Liver (tissue), 9 donors: ENCODE data around the gene FOXO6. TPM values are rescaled to one million over a fixed set of nuclear protein-coding genes. Genes with fewer than 3 reads are reported as not detected.

Experiments used
- DNase-seq: peaks from one replicate; pipeline ENCODE4 v3.0.0-alpha.2; 2017; ENCODE audit warnings: low spot score
- H3K27ac ChIP-seq, 2 donors: one replicate each; pipeline ENCODE4 v1.7.0; 2013; ENCODE audit warnings: inconsistent platforms in 2 of 2, low read length in 2 of 2, control low read depth in 1 of 2, low read depth in 1 of 2, mild to moderate bottlenecking in 1 of 2
- H3K27me3 ChIP-seq, 4 donors: one replicate each; pipeline versions ENCODE4 v1.6.1 to v1.7.0; 2013; ENCODE audit warnings: low read length in 3 of 4, inconsistent platforms in 1 of 4, mild to moderate bottlenecking in 1 of 4, moderate library complexity in 1 of 4; ENCODE audit not compliant: control insufficient read depth in 4 of 4, insufficient read depth in 4 of 4
- H3K36me3 ChIP-seq, 4 donors: one replicate each; pipeline versions ENCODE4 v1.6.1 to v1.7.0; 2013; ENCODE audit warnings: low read length in 3 of 4, mild to moderate bottlenecking in 3 of 4, low read depth in 1 of 4, moderate library complexity in 1 of 4; ENCODE audit not compliant: control insufficient read depth in 4 of 4, insufficient read depth in 3 of 4
- H3K4me1 ChIP-seq, 4 donors: one replicate each; pipeline versions ENCODE4 v1.6.1 to v1.7.0; 2013; ENCODE audit warnings: low read length in 3 of 4, mild to moderate bottlenecking in 3 of 4, moderate library complexity in 1 of 4; ENCODE audit not compliant: control insufficient read depth in 4 of 4, insufficient read depth in 4 of 4
- H3K4me3 ChIP-seq, 3 donors: one replicate each; pipeline versions ENCODE4 v1.6.1 to v1.7.0; 2013; ENCODE audit warnings: low read length in 3 of 3, control low read depth in 1 of 3, low read depth in 1 of 3, mild to moderate bottlenecking in 1 of 3
- H3K9ac ChIP-seq, 2 donors: one replicate each; pipeline ENCODE4 v1.7.0; 2013; ENCODE audit warnings: low read length in 2 of 2, mild to moderate bottlenecking in 2 of 2, moderate library complexity in 2 of 2, control low read depth in 1 of 2, low read depth in 1 of 2
- H3K9me3 ChIP-seq, 4 donors: one replicate each; pipeline versions ENCODE4 v1.6.1 to v1.7.0; 2013; ENCODE audit warnings: low read length in 3 of 4; ENCODE audit not compliant: control insufficient read depth in 4 of 4
- ATF3 ChIP-seq: IDR thresholded peaks from 2 replicates; pipeline ENCODE4 v1.6.1; 2016; ENCODE audit warnings: antibody characterized with exemption
- FOXA1 ChIP-seq: IDR thresholded peaks from 2 replicates; pipeline ENCODE4 v1.6.1; 2016; ENCODE audit warnings: antibody characterized with exemption
- FOXA2 ChIP-seq: IDR thresholded peaks from 2 replicates; pipeline ENCODE4 v1.6.1; 2016; ENCODE audit warnings: antibody characterized with exemption
- GABPA ChIP-seq, 2 donors: IDR thresholded peaks in 1 of 2; conservative IDR thresholded peaks in 1 of 2; 2 replicates each; pipeline ENCODE4 v1.6.1; 2016; ENCODE audit warnings: antibody characterized with exemption in 2 of 2, mild to moderate bottlenecking in 1 of 2, moderate library complexity in 1 of 2
- HNF4G ChIP-seq: IDR thresholded peaks from 2 replicates; pipeline ENCODE4 v1.6.1; 2016; ENCODE audit warnings: antibody characterized with exemption
- MAX ChIP-seq: IDR thresholded peaks from 2 replicates; pipeline ENCODE4 v1.6.1; 2016; ENCODE audit warnings: antibody characterized with exemption
- NR2F2 ChIP-seq: IDR thresholded peaks from 2 replicates; pipeline ENCODE4 v1.6.1; 2016; ENCODE audit warnings: antibody characterized with exemption
- RAD21 ChIP-seq, 2 donors: IDR thresholded peaks; 2 replicates each; pipeline ENCODE4 v1.6.1; 2016; ENCODE audit warnings: antibody characterized with exemption in 2 of 2, mild to moderate bottlenecking in 2 of 2
- REST ChIP-seq: IDR thresholded peaks from 2 replicates; pipeline ENCODE4 v1.6.1; 2016; ENCODE audit warnings: antibody characterized with exemption, mild to moderate bottlenecking
- RXRA ChIP-seq, 2 donors: IDR thresholded peaks; 2 replicates each; pipeline ENCODE4 v1.6.1; 2017 to 2018; ENCODE audit warnings: antibody characterized with exemption in 2 of 2, mild to moderate bottlenecking in 1 of 2
- TAF1 ChIP-seq: conservative IDR thresholded peaks from 2 replicates; pipeline ENCODE4 v1.6.1; 2016; ENCODE audit warnings: antibody characterized with exemption, mild to moderate bottlenecking
- YY1 ChIP-seq: IDR thresholded peaks from 2 replicates; pipeline ENCODE4 v1.6.1; 2016; ENCODE audit warnings: antibody characterized with exemption, mild to moderate bottlenecking
- ZBTB33 ChIP-seq: IDR thresholded peaks from 2 replicates; pipeline ENCODE4 v1.6.1; 2016; ENCODE audit warnings: antibody characterized with exemption
- WGBS: extraction: QIAGEN DNeasy Blood & Tissue Kit; methylation state at CpG from one replicate; pipeline ENCODE4 v1.1.7; 2013; 5-methylcytosine and 5-hydroxymethylcytosine counted together
- polyA plus RNA-seq, 2 donors: library from polyadenylated mRNA; stranded (reverse) in 1 of 2; unstranded in 1 of 2; fragments of 200-250 nt in 1 of 2; fragments of >200 nt in 1 of 2; fragmentation: Nextera tagmentation in 1 of 2; extraction: Ambion mirVana in 1 of 2; gene quantifications; one replicate each; pipeline versions ENCODE4 v1.2.1 to v1.2.3, GENCODE V29; 2013 to 2015
- total RNA-seq, 2 donors: library from RNA; depleted of rRNA; stranded (reverse); fragments of >200 nt; gene quantifications; one replicate each; pipeline ENCODE4 v1.2.3, GENCODE V29; 2014
- TF ChIP-seq, protein P1 (sequence below): fragments of 150-350 bp; IDR thresholded peaks from 2 replicates; pipeline ENCODE4 v1.5.1; 2017; ENCODE audit warnings: improper control_type of control experiment, low read depth, low read length; ENCODE audit not compliant: missing input control
- donor health status: healthy.
- donor health status: healthy.
- donor health status: healthy.
- donor health status: healthy.
- donor health status: healthy.

FOXO6 gene
- total and polyA plus RNA-seq, 4 donors: 0.02 to 0.09 (median 0.08) TPM; not detected in 1

- no peak overlapping the region for H3K27ac ChIP-seq
- DNase-seq: no peak
- H3K36me3 ChIP-seq: no peaks in the 10 kb centered on the region
- TF ChIP-seq FOXA1 (no peak), GABPA (IDR thresholded peaks at IDR 0.05 in 1 of 2, conservative IDR thresholded peaks at IDR 0.05 in 1 of 2) (no peak), FOXA2 (no peak), MAX (no peak), ZBTB33 (no peak)
- no peak overlapping the region for H3K9ac ChIP-seq
- H3K4me1 ChIP-seq: peaks cover 9 to 22% (median 12%) of the 10 kb centered on the region in 4 donors
- no peak overlapping the region for H3K4me3 ChIP-seq
- H3K9me3 ChIP-seq: no peaks in the 10 kb centered on the region
- WGBS: 47% methylated on average over 8 of the region's 8 CpGs
- H3K27me3 ChIP-seq: peaks cover 0 to 12% (median 5%) of the 10 kb centered on the region in 4 donors
Observed at GRCh38 chr1:41362749-41363590, 1.7 kb downstream of the FOXO6 start.

DNA sequence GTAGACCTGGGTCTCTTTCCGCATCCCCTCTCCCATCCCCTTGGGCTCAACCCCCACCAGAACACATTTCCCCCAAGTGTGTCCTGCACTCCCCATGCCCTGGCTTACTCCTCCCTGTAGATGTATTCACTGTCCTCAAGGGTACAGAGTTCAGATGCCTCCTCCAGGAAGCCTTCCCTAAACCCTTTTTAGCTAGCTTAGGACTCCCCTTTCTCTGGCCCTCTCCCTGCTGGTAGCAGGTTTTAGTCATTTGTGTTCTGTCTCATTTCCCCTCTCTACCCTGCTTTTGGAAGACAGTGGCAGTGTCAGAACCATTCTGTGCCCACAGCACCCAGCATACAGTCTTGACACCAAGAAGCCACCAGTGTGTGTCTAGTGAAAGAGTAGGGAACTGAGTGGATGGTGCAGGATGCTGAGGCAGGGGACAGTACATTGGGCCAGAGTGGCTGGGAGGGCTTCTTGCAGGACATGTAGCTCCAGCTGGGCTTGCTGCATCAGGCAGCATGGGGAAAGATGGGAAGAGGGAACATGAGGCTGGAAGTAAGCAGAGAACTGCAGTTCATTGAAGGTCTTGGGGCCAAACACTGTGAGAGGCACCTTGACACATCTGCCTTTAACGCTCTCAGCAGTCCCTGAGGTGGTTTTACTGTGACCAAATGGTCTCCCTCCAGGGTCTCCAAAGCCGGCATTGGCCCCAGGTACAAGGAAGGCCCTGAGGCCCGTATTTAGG is 2.5 kb downstream of the FOXO6 start:
- Histone ChIP-seq H3K4me1 (peaks cover 9 to 22% (median 12%) of the 10 kb centered on the region in 4 donors), H3K4me3 (no peak overlapping the region), H3K27ac (no peak overlapping the region), H3K27me3 (peaks cover 0 to 15% (median 5%) of the 10 kb centered on the region in 4 donors), H3K9me3 (no peaks in the 10 kb centered on the region), H3K9ac (no peak overlapping the region), H3K36me3 (no peaks in the 10 kb centered on the region)
- no peak for DNase-seq
- 93% methylated on average over 4 of the region's 4 CpGs for WGBS
- no peak for TF ChIP-seq ATF3
- no peak for TF ChIP-seq FOXA1
- TF ChIP-seq MAX: no peak
- TF ChIP-seq FOXA2: no peak
- TF ChIP-seq RAD21 (IDR thresholded peaks at IDR 0.05): no peak
- TF ChIP-seq, protein P1, sequence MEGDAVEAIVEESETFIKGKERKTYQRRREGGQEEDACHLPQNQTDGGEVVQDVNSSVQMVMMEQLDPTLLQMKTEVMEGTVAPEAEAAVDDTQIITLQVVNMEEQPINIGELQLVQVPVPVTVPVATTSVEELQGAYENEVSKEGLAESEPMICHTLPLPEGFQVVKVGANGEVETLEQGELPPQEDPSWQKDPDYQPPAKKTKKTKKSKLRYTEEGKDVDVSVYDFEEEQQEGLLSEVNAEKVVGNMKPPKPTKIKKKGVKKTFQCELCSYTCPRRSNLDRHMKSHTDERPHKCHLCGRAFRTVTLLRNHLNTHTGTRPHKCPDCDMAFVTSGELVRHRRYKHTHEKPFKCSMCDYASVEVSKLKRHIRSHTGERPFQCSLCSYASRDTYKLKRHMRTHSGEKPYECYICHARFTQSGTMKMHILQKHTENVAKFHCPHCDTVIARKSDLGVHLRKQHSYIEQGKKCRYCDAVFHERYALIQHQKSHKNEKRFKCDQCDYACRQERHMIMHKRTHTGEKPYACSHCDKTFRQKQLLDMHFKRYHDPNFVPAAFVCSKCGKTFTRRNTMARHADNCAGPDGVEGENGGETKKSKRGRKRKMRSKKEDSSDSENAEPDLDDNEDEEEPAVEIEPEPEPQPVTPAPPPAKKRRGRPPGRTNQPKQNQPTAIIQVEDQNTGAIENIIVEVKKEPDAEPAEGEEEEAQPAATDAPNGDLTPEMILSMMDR: no peak
- no peak for TF ChIP-seq TAF1
- no peak for TF ChIP-seq REST
- TF ChIP-seq YY1: no peak
- no peak for TF ChIP-seq RXRA (IDR thresholded peaks at IDR 0.05)
- TF ChIP-seq HNF4G: no peak
- TF ChIP-seq NR2F2: no peak
